ENCODE measurements around the gene MKNK2. TPM values are rescaled to one million over a fixed set of nuclear protein-coding genes. Genes with fewer than 3 reads are reported as not detected.

The MKNK2 gene
- total and polyA plus RNA-seq, 4 donors: 107 to 333 (median 160) TPM

DNA sequence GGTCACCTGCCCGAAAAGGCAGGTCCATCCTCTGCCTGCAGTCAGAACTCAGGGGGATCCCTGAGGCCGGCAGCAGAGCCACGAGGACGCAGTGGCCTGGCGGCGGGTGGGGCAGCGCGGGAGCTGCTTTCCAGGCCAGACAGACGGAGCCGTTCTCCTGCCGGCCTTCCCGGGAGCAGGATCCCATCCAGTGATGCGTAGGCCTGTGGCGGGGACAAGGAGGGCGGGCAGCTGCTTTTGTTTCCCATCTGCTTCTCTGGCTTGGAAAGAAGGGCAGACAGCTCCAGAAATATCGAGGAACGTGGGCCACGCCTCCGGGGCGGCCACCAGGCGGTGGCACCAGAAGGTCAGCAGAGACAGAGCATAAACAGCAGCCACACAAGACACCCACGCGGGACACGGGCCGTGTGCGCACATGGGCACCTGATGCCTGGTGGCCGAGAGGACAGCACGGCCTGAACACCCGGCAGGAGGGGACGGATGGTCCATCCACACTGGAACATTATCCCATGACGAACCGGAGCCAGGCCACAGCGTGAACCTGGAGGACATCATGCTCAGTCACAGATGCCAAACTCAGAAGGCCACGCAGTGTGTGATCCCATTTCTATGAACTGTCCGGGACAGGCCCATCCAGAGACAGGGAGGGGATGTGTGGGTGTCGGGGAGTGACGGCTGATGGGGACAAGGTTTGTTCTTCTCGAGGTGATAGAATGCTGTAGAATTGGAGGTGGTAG is 13.9 kb upstream of the MKNK2 start:
- peak in 2 of 3 donors; percentile 31 to 54 for DNase-seq
- 70 to 81% methylated on average over 38 of the region's 38 CpGs for WGBS, 2 donors

DNA sequence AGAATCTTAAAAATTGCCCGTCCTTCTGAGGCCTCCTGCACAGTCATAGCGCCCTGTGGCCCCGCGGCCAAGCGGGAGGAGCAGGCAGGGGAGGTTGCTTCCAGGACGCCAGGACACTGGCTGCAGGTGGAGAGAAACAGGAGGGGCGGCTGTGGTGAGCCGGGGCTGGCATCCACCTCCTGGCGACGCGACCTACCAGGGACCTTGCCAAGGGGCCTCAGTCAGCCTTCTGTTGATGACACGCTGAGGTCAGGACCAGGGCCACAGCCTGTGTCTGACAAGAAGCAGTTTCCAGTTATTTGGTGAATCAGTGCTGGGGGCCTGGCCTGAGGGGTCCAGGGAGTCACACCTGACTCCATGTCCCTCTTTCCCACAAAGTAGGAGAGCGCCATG is 13.3 kb upstream of the MKNK2 start:
- TF ChIP-seq, protein P1, sequence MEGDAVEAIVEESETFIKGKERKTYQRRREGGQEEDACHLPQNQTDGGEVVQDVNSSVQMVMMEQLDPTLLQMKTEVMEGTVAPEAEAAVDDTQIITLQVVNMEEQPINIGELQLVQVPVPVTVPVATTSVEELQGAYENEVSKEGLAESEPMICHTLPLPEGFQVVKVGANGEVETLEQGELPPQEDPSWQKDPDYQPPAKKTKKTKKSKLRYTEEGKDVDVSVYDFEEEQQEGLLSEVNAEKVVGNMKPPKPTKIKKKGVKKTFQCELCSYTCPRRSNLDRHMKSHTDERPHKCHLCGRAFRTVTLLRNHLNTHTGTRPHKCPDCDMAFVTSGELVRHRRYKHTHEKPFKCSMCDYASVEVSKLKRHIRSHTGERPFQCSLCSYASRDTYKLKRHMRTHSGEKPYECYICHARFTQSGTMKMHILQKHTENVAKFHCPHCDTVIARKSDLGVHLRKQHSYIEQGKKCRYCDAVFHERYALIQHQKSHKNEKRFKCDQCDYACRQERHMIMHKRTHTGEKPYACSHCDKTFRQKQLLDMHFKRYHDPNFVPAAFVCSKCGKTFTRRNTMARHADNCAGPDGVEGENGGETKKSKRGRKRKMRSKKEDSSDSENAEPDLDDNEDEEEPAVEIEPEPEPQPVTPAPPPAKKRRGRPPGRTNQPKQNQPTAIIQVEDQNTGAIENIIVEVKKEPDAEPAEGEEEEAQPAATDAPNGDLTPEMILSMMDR (IDR thresholded peaks at IDR 0.05; ENCODE audit: control extremely low read depth, extremely low read depth): no peak
- no peak overlapping the region for H3K9ac ChIP-seq (ENCODE audit: insufficient read depth in 1 of 2, low read length in 2 of 2)
- peak overlapping the region; percentile 50 to 81 for H3K27ac ChIP-seq (ENCODE audit: low read depth in 1 of 2, low read length in 1 of 2)
- ATAC-seq (ENCODE audit: insufficient read depth, low FRiP score): no peak
- WGBS, 2 donors: 84 to 85% methylated on average over 13 of the region's 13 CpGs
- no peaks in the 10 kb centered on the region for H3K27me3 ChIP-seq (ENCODE audit: control insufficient read depth in 3 of 3, insufficient read depth in 3 of 3, low read length in 2 of 3)
- no peaks in the 10 kb centered on the region for H3K36me3 ChIP-seq (ENCODE audit: control insufficient read depth in 4 of 4, insufficient read depth in 4 of 4, low read length in 4 of 4)
- H3K4me3 ChIP-seq: no peak overlapping the region
- peaks cover under 1 to 35% (median 14%) of the 10 kb centered on the region in 5 donors for H3K4me1 ChIP-seq (ENCODE audit: control insufficient read depth in 5 of 5, insufficient read depth in 5 of 5, low read length in 5 of 5)
- no peaks in the 10 kb centered on the region for H3K9me3 ChIP-seq (ENCODE audit: control insufficient read depth in 4 of 4, insufficient read depth in 3 of 4, low read length in 3 of 4)
- no peak for DNase-seq

More for the DNA sequence above, 13.9 kb upstream of the MKNK2 start:
- Histone ChIP-seq H3K4me1 (ENCODE audit: control insufficient read depth in 5 of 5, insufficient read depth in 5 of 5, low read length in 5 of 5) (peaks cover 0 to 32% (median 9%) of the 10 kb centered on the region in 5 donors), H3K9me3 (ENCODE audit: control insufficient read depth in 4 of 4, insufficient read depth in 3 of 4, low read length in 3 of 4) (no peaks in the 10 kb centered on the region), H3K27me3 (ENCODE audit: control insufficient read depth in 3 of 3, insufficient read depth in 3 of 3, low read length in 2 of 3) (no peaks in the 10 kb centered on the region), H3K4me3 (no peak overlapping the region), H3K27ac (ENCODE audit: low read depth in 1 of 2, low read length in 1 of 2) (peak overlapping the region; percentile 50 to 81), H3K9ac (ENCODE audit: insufficient read depth in 1 of 2, low read length in 2 of 2) (no peak overlapping the region), H3K36me3 (ENCODE audit: control insufficient read depth in 4 of 4, insufficient read depth in 4 of 4, low read length in 4 of 4) (no peaks in the 10 kb centered on the region)
- ATAC-seq (ENCODE audit: insufficient read depth, low FRiP score): no peak
- TF ChIP-seq, protein P1 (IDR thresholded peaks at IDR 0.05; ENCODE audit: control extremely low read depth, extremely low read depth): no peak

DNA sequence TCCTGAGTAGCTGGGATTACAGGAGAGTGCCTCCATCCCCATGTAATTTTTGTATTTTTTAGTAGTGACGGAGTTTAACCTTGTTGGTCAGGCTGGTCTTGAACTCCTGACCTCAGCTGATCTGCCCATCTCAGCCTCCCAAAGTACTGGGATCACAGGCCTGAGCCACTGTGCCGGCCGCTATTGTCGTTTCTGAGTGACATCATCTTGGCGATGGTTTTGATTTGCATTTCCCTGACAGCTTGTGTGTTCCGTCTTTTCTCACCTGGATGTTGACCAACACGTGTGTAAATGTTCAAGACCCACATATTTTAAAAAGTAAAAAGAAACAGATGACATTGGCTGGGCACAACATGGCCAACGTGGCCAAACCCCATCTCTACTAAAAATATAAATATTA is 12.8 kb upstream of the MKNK2 start:
- TF ChIP-seq, protein P1 (IDR thresholded peaks at IDR 0.05; ENCODE audit: control extremely low read depth, extremely low read depth): no peak
- ATAC-seq (ENCODE audit: insufficient read depth, low FRiP score): no peak
- 81 to 91% methylated on average over 8 of the region's 8 CpGs for WGBS, 2 donors

More for the DNA sequence above, 12.8 kb upstream of the MKNK2 start:
- H3K9ac ChIP-seq (ENCODE audit: insufficient read depth in 1 of 2, low read length in 2 of 2): no peak overlapping the region
- H3K9me3 ChIP-seq (ENCODE audit: control insufficient read depth in 4 of 4, insufficient read depth in 3 of 4, low read length in 3 of 4): no peaks in the 10 kb centered on the region
- no peaks in the 10 kb centered on the region for H3K36me3 ChIP-seq (ENCODE audit: control insufficient read depth in 4 of 4, insufficient read depth in 4 of 4, low read length in 4 of 4)
- no peak overlapping the region for H3K4me3 ChIP-seq
- H3K27me3 ChIP-seq (ENCODE audit: control insufficient read depth in 3 of 3, insufficient read depth in 3 of 3, low read length in 2 of 3): no peaks in the 10 kb centered on the region
- peak overlapping the region in 1 of 2 donors; percentile 17 for H3K27ac ChIP-seq (ENCODE audit: low read depth in 1 of 2, low read length in 1 of 2)
- H3K4me1 ChIP-seq (ENCODE audit: control insufficient read depth in 5 of 5, insufficient read depth in 5 of 5, low read length in 5 of 5): peaks cover 5 to 37% (median 18%) of the 10 kb centered on the region in 5 donors
- DNase-seq: no peak
